ENCODE measurements around the gene XYLB.

XYLB gene

DNA sequence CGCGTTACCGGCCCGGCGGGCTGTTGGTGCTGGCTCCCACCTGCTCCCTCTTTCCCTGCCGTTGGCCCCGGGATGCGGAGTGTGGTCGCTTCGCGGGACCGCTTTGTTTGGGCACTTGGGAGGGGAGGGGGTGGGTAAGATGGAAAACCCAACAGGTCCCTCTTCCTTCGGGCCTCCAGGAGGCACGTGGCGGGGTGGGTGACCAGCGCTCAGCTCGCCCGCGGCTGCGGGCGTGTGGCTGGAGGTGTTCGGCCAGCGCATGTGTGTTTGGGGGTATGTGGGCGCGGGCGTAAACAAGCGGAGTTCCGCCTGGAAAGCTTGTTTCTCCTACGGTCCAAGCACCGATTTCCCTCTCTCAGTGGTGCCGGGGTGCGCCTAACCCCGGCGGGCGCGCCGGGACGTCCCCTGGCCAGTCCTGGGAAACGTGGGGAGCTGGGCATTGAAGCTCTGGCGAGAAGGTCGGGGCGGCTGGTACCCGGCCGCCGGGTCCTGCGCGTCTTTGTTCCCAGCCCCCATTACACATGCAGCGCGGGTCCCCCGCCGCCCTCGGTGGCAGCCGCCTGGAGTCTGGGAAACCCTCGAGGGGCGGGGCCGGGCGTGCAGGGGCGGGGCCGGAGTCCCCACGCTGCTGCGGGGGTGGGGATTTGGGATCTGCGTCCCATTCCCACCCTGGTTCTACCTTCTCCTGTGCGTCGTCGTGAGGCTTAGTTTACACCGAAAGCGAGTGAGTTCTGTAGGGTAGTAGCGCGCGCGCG, 108.5 kb downstream of the XYLB start:
- peak; percentile 25 for DNase-seq (ENCODE audit: low read depth)

DNA sequence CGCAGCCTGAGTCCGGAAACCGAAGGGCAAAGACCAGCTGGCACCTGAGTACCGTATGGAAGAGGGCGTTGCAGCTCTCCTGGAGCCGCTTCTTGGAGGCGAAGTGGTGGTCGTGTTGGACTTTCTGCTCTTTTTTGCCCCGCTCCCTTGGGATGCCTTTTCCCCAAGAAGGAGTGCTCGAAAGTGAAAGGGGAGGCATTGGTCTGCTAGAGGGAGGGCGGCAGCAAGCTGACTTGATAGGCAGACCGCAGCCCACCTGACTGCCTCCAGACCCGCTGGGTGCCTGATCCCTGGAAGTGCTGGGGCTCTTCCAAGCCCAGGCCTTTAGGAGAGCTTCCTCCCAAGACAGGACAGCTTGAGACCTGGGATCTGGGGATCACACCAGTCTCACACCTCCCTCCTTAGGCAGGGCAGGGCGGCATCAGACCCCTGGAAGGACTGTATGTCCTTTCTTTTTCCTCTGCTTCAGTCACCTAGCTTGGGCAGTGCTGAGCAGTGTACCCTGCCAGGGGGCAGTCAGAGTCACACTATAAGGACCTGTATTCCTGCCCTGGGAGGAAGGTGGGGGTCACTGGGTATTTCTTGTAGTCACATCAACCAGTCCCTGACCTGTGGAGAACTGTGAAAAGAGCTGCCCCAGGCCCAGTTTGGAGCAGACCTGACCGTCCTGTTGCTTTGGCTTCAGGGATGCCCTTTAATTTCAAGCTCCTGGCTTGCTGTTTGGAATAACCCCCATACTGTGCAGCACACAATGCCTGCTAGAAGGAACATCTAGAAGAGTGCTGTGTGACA, 109.2 kb downstream of the XYLB start:
- DNase-seq (ENCODE audit: low read depth), result no peak

DNA sequence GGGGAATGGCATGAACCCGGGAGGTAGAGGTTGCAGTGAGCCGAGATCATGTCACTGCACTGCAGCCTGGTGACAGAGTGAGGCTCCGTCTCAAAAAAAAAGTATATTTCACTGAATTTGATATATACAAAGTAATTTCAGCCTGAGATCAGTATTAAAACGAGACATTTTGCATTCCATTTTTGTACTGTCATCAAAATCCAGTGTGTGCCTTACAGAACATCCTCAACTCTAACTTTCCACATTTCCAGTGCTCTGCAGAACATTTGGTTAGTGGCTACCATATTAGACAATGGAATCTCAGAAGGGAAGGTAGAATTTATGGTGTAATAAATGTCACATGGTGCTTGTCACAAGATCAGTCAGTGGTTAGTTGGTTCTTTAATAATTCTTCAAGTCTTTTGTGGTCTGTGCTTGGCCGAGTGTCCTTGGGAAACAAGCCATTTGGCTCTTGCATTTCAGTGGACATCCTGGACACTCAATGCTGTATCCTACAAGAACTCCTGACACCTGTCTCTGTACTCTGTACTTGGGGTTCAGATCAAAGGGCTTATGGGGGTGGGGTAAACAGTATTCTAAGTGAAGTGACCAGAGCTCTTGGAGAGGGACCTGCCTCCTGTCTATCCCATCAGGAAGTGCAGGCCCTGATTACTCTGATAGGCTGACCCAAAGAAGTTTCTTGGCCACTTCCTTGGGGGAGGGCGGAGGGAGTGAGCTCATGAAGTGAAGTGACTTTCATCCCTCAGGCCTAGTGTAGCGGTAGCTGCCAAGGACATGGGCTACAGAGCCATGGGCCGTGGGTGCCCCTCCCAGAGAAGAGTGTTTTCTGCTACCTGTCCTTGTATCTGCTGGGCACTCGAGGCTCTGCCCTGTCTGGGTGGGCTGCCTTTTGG, 110.8 kb downstream of the XYLB start:
- DNase-seq (ENCODE audit: low read depth), result no peak

DNA sequence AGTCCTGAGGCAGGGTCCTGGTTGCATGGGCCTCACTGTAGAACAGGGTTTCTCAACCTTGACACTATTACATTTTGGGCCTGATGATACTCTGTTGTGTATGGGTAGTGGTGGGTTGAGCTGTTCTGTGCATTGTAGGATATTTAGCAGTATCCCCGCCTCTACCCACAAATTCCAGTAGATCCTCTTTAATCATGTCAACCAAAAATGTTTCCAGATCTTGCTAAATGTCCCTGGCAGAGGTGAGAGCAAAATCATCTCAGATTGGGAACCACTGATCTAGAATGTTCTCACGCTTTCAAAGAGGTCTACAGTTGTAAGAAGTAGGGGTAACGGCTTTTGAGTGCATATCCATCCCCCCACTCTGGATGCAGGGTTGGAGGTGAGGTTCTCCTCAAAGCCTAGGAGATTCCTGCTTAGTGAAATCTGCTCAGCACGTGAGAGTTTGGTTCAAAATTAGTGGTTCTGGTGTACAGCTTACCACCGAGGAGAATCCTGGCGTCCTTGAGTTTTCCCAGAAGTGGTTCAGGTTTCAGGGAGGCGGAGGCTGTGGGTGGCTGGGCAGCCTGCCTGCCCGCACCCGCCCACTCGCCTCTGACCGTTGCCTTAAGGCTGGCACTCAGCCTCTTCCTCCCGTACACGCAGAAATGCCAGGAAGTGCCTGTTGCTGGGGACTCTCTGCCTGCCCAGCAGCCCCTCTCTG, 112.4 kb downstream of the XYLB start:
- DNase-seq (ENCODE audit: low read depth), result no peak

DNA sequence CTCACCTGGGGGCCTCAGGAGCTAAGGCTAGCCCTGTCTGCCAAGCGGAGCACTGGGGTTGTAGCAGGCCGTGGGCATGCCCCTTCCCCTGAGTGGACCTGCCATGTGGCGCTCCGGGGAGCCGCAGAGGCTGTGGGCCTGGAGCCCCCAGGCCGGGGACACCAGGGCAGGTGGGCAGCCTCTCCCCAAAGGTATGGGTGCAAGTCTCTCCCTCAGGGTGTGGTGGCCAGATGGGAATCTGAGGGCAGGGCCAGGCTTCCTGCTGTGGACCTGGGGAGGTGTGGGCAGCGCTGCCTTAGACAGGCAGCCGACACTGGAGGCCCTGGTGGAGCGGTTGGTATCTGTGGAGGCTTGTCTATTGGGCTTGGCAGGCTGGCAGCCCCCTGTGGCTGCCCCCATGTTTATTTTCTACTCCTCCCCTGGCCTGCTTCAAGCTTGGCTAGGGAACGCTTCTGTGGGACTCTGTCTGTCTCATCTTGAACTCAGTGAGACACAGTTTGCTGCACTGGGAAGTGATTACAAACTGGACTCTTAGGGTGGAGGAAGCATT, 113.0 kb downstream of the XYLB start:
- no peak for DNase-seq (ENCODE audit: low read depth)

DNA sequence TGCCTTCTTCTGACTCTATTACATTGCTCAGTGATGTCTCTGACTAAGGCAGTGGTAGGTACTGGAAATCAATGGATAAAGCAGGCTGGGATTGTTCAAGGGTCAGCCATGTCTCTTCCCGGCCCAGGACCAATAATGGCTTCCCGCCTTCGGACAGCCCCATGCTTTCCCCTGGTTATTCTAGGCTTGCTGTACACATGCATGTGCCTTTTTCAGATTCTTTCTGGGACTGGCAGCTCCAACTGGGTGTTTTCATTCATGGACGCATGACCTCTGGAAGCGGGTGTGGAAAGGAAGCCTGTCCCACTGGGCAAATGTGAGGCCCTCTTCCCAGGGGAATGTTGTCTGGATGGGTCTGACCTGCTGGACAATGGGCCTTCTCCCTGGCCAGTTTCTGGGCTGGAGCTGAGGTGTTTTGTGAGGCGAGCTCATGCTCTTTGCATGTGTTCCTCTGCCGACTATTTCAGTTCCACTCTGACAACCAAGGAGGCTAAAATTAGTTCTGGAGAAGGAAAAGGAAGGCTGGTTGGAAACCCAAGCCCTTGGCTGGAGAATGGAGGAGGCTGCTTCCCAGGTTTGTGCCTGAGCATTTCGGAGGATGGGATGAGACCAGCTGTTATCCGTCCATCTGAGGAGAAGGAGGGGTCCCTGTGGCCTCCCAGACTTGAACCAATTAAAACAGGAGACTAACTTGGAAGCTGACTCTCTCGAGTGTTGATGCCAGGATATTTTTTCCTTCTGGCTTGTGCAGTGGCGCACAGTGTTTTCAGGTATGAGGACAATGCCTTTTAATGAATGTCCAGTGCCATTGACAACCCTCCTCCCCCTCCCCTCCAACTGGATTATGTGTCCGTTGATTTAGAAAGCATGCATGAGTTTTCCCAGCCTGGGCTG, 114.0 kb downstream of the XYLB start:
- no peak for DNase-seq (ENCODE audit: low read depth)

Data from HS-5 (cell line).